NB4 (cell line): ENCODE results near the gene KIRREL3.

ENCODE experiments used
- CTCF ChIP-seq: IDR thresholded peaks from one replicate; pipeline ENCODE4 v1.5.1; 2012; ENCODE audit warnings: low read depth, low read length
- MAX ChIP-seq: IDR thresholded peaks from 2 replicates; pipeline ENCODE4 v1.6.1; 2011; ENCODE audit warnings: low read depth, low read length
- MYC ChIP-seq: IDR thresholded peaks from 2 replicates; pipeline ENCODE4 v1.6.1; 2011; ENCODE audit warnings: low read depth, low read length
- POLR2A ChIP-seq: IDR thresholded peaks from 2 replicates; pipeline ENCODE4 v1.6.1; 2011; ENCODE audit warnings: mild to moderate bottlenecking; ENCODE audit not compliant: insufficient read length; ENCODE audit errors: extremely low read depth

DNA sequence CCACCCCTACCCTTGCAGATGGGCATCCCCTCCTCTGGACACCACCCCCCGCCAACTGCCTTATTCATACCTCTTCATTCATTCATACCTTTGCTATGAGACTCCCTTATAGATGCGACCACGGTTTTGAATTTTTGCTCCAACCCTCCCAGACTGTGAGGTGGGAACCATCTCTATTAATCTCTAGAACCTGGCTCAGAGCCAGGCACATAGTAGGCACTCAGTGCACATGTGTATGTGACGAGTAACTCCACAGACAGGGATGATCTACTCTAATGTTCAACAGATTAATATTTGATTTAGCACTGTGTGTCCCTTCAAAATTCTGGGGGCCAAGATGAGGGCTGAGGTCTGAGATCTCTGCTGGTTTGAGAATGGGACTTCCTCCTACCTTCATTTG, 424.7 kb downstream of the KIRREL3 start:
- TF ChIP-seq CTCF (no peak), POLR2A (no peak), MAX (no peak), MYC (no peak)
